Colonic mucosa (tissue), 4 donors: ENCODE data around the gene AGTR1. TPM values are rescaled to one million over a fixed set of nuclear protein-coding genes. Genes with fewer than 3 reads are reported as not detected.
"Not testable (repeated sequence)": the region's sequence is repeated elsewhere in the genome, so short reads cannot be mapped to it uniquely, and the experiment has no call there.

Source experiments
- DNase-seq: peaks from one replicate; pipeline ENCODE4 v3.0.0-alpha.2; 2020
- H3K27ac ChIP-seq: fragments of 200-600 bp; one replicate; pipeline ENCODE4 v1.8.0; 2021
- H3K27me3 ChIP-seq: fragments of 200-600 bp; one replicate; pipeline ENCODE4 v1.8.0; 2021
- H3K36me3 ChIP-seq: fragments of 200-600 bp; one replicate; pipeline ENCODE4 v1.8.0; 2021
- H3K4me1 ChIP-seq: fragments of 200-600 bp; one replicate; pipeline ENCODE4 v1.8.0; 2021; ENCODE audit warnings: mild to moderate bottlenecking
- H3K4me3 ChIP-seq: fragments of 200-600 bp; one replicate; pipeline ENCODE4 v1.8.0; 2021
- H3K9ac ChIP-seq, 2 donors: one replicate each; pipeline ENCODE4 v1.7.0; 2013; ENCODE audit warnings: control low read depth in 2 of 2, low read depth in 2 of 2, low read length in 2 of 2
- H3K9me3 ChIP-seq: fragments of 200-600 bp; one replicate; pipeline ENCODE4 v1.8.0; 2021
- intact Hi-C: fragments of 100-400 bp; cut with DNase I; formaldehyde crosslinking; loops from one replicate; pipeline ENCODE4 v1.14.1; 2022
- total RNA-seq, 2 donors: library from RNA; stranded (reverse); fragmentation: NEBNext Ultra II Directional in 1 of 2; extraction: Animal tissue kit (Norgen Biotek cat#: 25700) in 1 of 2; gene quantifications; one replicate each; pipeline ENCODE4 v1.2.1, GENCODE V29; 2021
- TF ChIP-seq, protein P1 (sequence below): fragments of 200-600 bp; IDR thresholded peaks from one replicate; pipeline ENCODE4 v1.8.0; 2022; ENCODE audit warnings: antibody characterized with exemption, mild to moderate bottlenecking
- donor health status: healthy.
- donor health status: DM: no; HTN: no; CAD: no.
- donor health status: DM: no; HTN: no; CAD: no.

Gene AGTR1
- total RNA-seq, 2 donors from 2014 or later: 0.47 to 2.4 TPM

DNA sequence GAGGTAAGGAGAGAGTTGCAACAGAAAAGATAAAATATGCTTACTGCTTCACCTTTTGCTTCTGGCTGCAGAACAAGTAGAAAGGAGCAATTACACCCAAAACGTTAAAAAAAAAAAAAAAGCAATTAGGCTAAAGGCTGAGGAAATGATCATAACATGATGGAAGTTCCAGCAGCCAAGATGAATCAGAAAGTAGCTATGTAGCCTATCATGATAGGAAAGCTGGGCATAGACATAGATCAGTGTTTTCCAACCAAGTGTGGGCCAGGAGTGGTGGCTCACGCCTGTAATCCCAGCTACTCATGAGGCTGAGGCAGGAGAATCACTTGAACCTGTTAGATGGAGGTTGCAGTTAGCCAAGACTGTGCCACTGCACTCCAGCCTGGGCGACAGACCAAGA is 52.6 kb downstream of the AGTR1 start:
- no peak for DNase-seq
- H3K9me3 ChIP-seq: no peaks in the 10 kb centered on the region
- TF ChIP-seq, protein P1, sequence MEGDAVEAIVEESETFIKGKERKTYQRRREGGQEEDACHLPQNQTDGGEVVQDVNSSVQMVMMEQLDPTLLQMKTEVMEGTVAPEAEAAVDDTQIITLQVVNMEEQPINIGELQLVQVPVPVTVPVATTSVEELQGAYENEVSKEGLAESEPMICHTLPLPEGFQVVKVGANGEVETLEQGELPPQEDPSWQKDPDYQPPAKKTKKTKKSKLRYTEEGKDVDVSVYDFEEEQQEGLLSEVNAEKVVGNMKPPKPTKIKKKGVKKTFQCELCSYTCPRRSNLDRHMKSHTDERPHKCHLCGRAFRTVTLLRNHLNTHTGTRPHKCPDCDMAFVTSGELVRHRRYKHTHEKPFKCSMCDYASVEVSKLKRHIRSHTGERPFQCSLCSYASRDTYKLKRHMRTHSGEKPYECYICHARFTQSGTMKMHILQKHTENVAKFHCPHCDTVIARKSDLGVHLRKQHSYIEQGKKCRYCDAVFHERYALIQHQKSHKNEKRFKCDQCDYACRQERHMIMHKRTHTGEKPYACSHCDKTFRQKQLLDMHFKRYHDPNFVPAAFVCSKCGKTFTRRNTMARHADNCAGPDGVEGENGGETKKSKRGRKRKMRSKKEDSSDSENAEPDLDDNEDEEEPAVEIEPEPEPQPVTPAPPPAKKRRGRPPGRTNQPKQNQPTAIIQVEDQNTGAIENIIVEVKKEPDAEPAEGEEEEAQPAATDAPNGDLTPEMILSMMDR: no peak
- no peaks in the 10 kb centered on the region for H3K27me3 ChIP-seq
- no peak overlapping the region for H3K9ac ChIP-seq
- no peak overlapping the region for H3K27ac ChIP-seq
- intact Hi-C loops: no loop called here
- H3K4me1 ChIP-seq: no peaks in the 10 kb centered on the region
- no peaks in the 10 kb centered on the region for H3K36me3 ChIP-seq
- no peak overlapping the region for H3K4me3 ChIP-seq

DNA sequence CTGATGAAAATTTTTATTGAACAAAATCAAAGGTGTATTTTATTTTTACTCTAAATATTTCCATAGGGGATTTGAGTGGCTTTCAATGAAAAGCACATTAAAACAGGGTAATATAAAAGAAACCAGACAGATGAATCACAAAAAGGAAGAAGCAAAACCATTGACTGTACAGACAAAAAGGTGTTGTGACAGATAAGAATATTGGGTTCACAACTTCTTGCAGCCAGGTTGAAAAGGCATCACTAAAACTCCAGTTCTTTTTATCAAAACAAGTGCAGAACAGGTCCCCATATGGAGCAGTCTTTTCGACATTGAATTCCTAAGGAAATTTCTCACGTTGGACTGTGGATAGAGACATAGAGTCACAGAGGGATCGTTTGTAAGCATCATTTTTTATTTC is 53.8 kb downstream of the AGTR1 start:
- H3K4me3 ChIP-seq: no peak overlapping the region
- no peak overlapping the region for H3K27ac ChIP-seq
- H3K9ac ChIP-seq: no peak overlapping the region
- no peaks in the 10 kb centered on the region for H3K9me3 ChIP-seq
- DNase-seq: no peak
- H3K4me1 ChIP-seq: no peaks in the 10 kb centered on the region
- intact Hi-C loops: no loop called here
- no peaks in the 10 kb centered on the region for H3K36me3 ChIP-seq
- TF ChIP-seq, protein P1: no peak
- no peaks in the 10 kb centered on the region for H3K27me3 ChIP-seq

DNA sequence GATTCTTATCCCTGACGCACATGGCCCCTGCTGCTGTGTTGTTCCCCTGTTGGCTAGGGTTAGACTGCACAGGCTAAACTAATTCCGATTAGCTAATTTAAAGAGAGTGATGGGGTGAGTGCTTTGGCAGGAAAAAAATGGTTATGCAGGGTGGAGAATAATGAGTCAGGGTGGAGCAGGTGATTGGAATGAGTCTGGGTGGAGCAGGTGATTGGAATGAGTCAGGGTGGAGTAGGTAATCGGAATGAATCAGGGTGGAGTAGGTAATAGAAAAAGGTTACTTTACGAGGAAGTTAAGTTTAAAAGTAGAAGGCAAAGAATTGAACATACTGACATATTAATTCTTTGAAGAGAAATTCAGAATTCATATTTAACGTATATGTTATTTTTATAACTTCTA is 55.7 kb downstream of the AGTR1 start:
- intact Hi-C loops, H3K27ac ChIP-seq, H3K27me3 ChIP-seq, H3K4me3 ChIP-seq, H3K36me3 ChIP-seq, H3K4me1 ChIP-seq, DNase-seq, H3K9ac ChIP-seq, H3K9me3 ChIP-seq: not testable (repeated sequence)

DNA sequence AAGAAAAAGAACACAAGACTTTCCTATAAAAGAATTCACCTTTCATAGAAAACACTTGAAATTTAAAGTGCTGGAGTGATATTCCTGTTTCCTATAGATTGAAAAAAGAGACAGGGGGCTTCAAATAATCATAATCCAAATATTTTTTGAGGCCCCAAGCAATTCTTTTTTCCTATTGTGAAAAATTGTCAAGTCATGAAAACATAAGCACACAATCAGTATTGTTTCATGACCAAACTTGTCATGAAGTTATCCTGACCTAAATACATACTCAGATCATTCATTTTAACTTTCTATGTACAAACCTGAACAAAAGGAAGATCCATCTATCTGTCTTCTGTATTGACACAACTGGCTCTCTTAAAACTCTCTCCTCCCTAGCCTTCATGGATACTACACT is 57.9 kb downstream of the AGTR1 start:
- Histone ChIP-seq H3K4me3 (no peak overlapping the region), H3K27ac (no peak overlapping the region), H3K36me3 (no peaks in the 10 kb centered on the region), H3K9ac (no peak overlapping the region), H3K27me3 (no peaks in the 10 kb centered on the region), H3K4me1 (no peaks in the 10 kb centered on the region), H3K9me3 (no peaks in the 10 kb centered on the region)
- TF ChIP-seq, protein P1: no peak
- intact Hi-C loops: no loop called here
- DNase-seq: no peak

DNA sequence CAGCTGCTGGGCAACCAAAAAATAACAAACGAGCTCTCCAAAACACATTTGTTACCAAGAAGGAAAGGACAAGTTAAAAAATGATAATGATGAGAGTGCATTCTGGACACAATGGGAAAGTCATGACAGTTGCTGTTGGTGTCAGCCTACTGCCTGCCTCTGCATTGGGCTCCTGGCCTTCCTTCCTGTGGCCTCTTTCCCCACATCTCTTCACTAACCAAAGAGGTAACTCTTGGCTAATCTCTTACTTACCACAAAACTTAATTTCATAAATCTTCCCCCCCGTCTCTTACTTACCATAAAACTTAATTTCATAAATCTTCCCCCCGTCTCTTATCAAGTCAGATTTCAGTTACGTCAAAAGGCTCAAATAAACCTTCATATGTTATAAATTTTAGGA is 58.6 kb downstream of the AGTR1 start:
- intact Hi-C loops: no loop called here
- H3K4me3 ChIP-seq: no peak overlapping the region
- TF ChIP-seq, protein P1: no peak
- no peaks in the 10 kb centered on the region for H3K27me3 ChIP-seq
- H3K9me3 ChIP-seq: no peaks in the 10 kb centered on the region
- no peak overlapping the region for H3K9ac ChIP-seq
- H3K4me1 ChIP-seq: no peaks in the 10 kb centered on the region
- H3K27ac ChIP-seq: no peak overlapping the region
- no peak for DNase-seq
- no peaks in the 10 kb centered on the region for H3K36me3 ChIP-seq

DNA sequence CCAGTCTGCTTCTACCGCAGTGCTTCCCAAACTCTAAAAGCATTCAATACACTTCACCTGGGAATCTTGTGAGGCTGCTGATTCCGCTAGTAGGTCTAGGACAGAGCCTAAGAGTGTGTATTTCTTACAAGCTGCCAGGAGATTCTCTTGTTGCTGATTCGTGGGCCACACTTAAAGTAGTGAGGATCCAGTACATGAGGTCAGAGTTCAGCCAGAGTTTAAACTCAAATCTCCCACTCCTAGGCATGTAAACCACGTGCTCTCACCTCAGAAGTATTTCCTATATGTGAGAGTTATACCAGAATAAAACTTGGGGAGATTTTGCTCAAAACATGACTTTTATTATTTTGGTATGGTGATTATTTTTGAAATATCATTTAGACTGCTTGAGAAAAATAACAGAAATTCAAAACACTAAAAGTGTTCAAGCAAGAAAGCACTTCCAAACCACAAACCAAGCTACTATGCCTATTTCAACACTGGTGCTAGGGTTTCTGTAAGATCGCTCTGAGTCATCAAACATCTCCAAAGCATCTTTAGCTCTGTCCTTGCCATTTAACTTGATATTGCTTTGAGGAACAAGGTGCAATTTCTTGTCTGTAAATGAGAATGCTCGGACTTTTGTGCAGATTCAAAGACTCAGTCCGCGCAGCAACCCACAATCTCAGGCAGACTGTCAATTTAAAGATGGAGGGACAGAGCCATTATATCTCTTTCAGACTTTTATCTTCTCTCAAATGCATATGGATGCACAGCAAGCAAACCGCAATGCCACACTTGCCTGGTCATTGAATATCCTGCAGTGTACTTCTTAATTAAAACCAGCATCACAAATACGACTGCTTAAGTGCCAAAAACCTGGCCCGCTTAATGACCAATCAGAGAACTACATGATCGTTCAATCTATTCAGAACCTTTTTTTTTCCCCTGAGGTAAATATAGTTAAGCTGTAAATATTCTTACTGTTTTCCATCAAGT is 59.8 kb downstream of the AGTR1 start:
- no peaks in the 10 kb centered on the region for H3K27me3 ChIP-seq
- no peak overlapping the region for H3K27ac ChIP-seq
- H3K9ac ChIP-seq: no peak overlapping the region
- H3K4me3 ChIP-seq: no peak overlapping the region
- TF ChIP-seq, protein P1: no peak
- no peak for DNase-seq
- H3K36me3 ChIP-seq: no peaks in the 10 kb centered on the region
- intact Hi-C loops: no loop called here
- H3K4me1 ChIP-seq: no peaks in the 10 kb centered on the region
- no peaks in the 10 kb centered on the region for H3K9me3 ChIP-seq
